ENCODE results near the gene HECW1. TPM values are rescaled to one million over a fixed set of nuclear protein-coding genes. Genes with fewer than 3 reads are reported as not detected.

HECW1 gene
- total and polyA plus RNA-seq, 2 of the 8 experiments (the other 6 are each of a cell fraction or from before 2014, with no cell fraction given) = 2.9 to 12.7 TPM

DNA sequence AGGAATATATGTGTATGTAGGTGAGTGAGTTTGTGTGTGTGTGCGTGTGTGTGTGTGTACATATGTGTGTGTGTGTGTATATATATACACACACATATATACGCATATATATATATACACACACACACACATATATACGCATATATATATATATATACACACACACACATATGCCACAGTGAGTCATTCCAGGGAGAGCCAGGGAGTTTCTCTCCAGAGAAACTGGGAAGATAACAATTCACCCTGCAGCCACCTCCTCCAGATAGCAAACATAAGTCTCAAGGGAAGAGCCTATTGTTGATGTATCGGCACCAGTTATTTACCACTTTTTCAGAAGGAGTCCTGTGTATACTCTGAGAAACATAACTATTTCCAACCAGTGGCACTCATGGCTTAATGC is 368.1 kb downstream of the HECW1 start (continued):
- TF ChIP-seq, protein P1, sequence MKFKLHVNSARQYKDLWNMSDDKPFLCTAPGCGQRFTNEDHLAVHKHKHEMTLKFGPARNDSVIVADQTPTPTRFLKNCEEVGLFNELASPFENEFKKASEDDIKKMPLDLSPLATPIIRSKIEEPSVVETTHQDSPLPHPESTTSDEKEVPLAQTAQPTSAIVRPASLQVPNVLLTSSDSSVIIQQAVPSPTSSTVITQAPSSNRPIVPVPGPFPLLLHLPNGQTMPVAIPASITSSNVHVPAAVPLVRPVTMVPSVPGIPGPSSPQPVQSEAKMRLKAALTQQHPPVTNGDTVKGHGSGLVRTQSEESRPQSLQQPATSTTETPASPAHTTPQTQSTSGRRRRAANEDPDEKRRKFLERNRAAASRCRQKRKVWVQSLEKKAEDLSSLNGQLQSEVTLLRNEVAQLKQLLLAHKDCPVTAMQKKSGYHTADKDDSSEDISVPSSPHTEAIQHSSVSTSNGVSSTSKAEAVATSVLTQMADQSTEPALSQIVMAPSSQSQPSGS (IDR thresholded peaks at IDR 0.05; ENCODE audit: low read length) = no peak
- TF ChIP-seq ZNF274 (IDR thresholded peaks at IDR 0.05; ENCODE audit: borderline replicate concordance, extremely low read depth, low read length) = no peak

Measured in H1 (cell line).